NCI-H1694 (cell line): ENCODE results near the gene VWC2L.

Experiments used
- DNase-seq: peaks from one replicate; lab custom pipeline; 2025; lab: John Stamatoyannopoulos, UW

Gene VWC2L

DNA sequence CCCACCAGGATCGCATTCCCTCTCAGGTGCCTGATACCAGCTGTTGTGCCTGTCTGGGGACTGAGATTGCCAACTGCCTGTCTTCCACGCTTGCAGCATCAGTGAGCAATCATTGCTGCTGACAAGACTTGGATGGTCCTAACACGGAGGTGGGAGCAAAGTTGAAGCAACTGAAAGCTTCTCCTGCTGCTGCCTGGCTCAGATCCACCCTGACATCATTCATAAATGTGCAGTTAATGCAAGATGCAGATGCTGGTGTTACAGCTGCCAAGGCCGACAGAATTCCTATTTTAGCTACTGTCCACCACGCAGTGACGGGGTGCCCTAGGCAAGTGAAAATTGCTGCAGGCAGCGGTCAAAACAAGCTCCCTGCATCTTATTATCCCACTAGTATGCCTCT is 131.4 kb downstream of the VWC2L start:
- peak; percentile 87 for DNase-seq

- DNase-seq: no peak
Measured at GRCh38 chr2:214542866-214543265, 132.0 kb downstream of the VWC2L start.

GRCh38 chr2:214543386-214543955 is 132.6 kb downstream of the VWC2L start:
- no peak for DNase-seq

GRCh38 chr2:214545898-214546542 is 135.2 kb downstream of the VWC2L start:
- DNase-seq: no peak

GRCh38 chr2:214547931-214548330 is 137.1 kb downstream of the VWC2L start:
- no peak for DNase-seq

DNA sequence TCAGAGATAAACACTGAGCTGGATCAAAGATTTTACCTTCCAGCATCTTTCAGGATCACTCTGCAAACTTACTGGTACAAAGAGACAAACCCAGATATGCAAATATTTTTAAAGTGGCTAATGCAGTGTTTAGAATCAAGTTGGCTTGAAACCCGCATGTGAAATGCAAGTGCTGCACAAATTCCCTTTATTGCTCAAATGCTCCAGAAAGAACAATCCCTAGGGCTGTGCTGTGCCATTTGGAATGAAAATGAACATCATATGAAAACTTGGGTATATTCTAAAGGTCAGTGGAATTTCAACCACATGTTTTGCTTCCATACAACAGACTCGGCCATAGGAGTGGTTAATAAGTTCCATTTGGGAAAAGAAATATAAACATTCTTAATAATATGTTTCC is 139.1 kb downstream of the VWC2L start:
- DNase-seq: no peak

- DNase-seq: no peak
Measured at GRCh38 chr2:214550786-214551185, 139.9 kb downstream of the VWC2L start.

DNA sequence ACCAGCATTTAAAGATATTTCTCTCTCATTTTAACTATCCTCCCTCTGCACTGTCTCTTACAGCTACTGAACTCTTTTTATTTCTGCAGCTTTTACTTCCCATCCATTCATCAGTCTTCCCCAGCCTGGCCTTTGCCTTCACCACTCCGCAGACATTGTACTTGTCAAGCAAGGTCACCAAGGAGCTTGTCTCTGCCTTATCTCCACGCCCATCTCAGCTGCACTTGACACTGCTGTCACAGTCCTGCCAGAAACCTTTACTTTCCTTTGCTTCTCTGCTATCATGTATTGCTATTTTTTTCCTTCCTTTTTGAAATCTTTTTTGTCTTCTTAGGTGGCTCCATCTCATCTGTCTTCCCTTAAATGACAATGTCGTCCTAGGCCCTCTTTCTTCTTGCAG is 147.0 kb downstream of the VWC2L start:
- no peak for DNase-seq

DNA sequence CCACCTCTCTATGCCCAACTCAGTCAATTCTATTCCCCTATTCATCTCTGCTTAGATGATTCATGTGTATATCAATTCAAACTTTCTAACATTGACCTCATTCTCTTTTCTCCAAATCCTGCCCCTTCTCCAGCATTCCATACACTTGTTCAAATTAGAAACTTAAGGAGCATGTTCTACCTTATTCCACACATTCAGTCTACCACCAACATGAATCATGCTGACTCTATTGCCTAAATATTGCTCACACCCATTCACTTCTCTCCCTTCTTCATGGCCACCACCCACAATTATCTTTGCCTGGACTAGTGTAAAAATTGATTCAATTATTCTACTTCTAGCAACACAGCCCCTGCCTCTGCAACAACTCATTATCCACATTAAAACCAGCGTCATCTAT is 147.5 kb downstream of the VWC2L start:
- no peak for DNase-seq

GRCh38 chr2:214560176-214560575 is 149.3 kb downstream of the VWC2L start:
- no peak for DNase-seq

DNA sequence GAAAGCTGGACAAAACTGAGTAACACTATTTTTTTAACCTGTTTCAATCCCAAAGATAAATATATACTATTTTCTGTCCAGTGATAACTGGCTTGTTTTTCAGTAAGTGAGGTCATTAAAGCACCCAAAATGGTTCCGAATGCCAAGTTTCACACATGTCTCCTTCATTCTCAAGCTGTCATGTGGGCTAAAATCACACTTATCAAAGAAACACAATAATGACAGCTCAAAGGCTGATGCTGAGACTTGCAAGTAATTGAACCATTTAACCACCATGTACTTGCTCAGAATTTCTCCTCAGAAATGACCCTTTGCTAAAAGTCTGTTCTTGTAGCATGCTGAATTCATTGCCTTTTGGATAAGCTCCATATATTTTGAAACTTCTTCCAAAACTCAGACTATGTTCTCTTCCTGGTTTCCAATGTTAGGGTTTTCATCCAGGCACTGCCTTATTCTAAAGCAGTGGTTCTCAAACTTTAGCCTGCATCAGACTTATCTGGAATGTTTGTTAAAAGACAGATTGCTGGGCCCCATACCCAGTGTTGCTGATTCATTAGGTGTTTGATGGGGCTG is 149.8 kb downstream of the VWC2L start:
- DNase-seq: no peak

DNA sequence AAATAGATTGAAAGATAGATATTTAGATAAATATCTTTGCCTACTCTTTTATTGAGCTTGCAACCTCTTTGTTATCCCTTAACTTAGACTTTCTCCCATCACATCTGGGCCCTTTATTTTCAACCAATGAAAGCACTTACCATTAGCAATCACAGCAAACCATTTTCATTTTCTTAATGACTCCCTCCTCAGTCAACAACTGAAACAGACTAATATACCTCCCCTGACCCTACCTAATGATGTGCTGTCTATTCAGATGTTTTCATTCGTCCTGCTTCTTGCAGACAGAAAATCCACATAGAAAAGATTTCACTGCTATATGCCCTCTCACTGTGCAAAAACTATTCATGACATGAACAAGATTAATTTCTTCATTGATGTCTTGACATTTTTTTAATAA is 154.4 kb downstream of the VWC2L start:
- no peak for DNase-seq

GRCh38 chr2:214566457-214566856 is 155.6 kb downstream of the VWC2L start:
- DNase-seq: no peak

DNA sequence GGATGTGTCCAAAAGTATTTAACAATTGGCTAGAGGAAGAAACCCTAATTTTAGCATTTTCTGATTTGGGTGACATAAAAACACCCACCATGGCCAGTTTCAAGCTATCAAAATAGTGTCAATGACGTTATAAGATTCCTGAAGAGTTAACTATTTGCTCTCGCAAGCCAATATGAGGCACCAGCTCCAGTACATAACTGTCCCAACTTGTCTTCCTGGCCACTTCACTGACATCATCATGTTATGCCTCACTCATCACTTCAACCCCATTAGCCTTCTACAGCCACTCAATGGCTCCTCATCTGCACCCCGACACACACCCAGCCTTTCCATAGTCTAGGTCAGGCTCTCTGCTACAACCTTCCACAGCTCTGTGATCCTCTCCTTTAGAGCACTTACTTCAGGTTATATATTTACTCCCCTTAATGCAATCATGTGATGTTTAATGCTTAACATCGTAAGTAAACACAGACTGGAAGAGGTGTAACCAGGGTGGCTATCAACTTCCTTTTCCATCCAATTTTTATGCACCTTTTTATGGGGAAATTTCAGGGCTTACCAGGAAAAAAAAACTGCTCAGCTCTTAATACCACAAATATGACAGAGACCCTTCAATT is 158.7 kb downstream of the VWC2L start:
- no peak for DNase-seq

GRCh38 chr2:214574084-214574781 is 163.4 kb downstream of the VWC2L start:
- DNase-seq: no peak

DNA sequence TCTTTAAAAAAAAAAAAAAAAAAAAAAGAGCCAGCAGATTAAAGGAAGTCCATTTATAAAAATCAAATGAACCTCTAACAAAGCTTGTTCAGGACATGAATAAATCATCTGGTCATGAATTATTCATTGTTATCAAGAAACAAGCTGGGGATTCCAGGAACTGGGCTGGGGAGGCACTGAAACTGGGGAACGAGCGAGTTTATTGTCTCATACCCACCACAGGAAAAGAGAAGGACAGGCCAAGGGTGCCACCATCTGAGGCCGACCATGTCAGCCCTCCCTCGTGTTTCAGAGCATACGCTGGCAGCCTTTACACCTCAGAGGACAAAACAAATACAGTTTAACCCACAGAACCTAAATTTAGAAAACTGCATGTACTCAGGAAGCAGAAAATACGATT is 164.2 kb downstream of the VWC2L start:
- no peak for DNase-seq

DNA sequence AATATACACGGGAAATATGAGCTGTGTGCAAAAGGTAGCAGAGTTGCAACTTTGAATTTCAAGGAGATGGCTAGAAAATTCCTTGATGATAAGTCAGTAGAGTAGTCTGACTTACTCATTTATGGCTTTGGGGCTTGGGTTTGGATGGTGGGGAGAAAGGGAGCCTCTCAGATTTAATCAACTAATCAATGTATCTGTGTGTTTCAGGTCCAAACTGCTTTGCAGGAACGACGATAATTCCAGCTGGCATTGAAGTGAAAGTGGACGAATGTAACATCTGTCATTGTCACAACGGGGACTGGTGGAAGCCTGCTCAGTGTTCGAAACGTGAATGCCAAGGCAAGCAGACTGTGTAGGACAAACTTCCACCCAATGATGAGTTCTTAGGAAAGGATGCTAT is 164.6 kb downstream of the VWC2L start:
- peak; percentile 18 for DNase-seq

DNA sequence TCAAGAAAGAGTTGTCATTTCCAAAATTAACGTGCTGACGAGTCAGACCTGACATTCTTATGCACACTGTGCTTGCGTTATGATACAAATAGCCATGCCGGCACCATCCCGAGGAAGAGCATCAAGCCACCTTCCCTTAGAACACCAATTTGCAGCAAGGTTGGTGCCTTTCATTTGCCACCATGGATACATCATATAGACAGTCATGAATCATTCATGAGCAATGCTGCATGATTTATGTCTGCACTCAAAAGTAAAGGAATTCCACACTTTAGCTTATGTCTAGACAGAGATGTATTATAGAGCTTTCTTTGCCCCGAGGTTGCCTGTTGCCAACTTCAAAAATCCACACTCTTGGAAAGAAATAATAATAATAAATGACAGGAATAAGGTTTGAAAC is 166.9 kb downstream of the VWC2L start:
- no peak for DNase-seq

GRCh38 chr2:214578442-214578841 is 167.6 kb downstream of the VWC2L start:
- DNase-seq: no peak

- no peak for DNase-seq
Measured at GRCh38 chr2:214579035-214579434, 168.2 kb downstream of the VWC2L start.

- DNase-seq: no peak
Measured at GRCh38 chr2:214587442-214587841, 176.6 kb downstream of the VWC2L start.

DNA sequence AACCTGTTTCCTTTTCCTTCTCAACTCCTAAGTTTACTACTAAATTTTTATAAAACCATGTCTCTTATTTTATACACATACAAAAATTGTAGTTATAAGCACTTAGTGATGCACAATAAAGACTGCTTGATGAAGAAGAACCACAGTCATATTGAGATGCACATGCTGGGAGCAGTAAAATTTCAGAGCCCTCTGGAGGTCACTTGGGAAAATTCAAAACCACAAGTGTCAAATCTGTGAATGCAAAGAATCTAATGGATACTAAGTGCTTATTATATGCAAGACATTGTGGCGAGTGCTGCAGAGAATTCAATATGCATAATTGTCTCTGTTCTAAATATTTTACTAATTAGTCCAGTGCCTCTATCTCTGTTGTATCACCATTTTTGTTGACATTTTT is 180.5 kb downstream of the VWC2L start:
- no peak for DNase-seq

- DNase-seq: no peak
Measured at GRCh38 chr2:214592011-214592410, 181.2 kb downstream of the VWC2L start.
